Cardiac muscle cell (in vitro differentiated cells and primary cell): ENCODE data around the gene ATP8A2. TPM values are rescaled to one million over a fixed set of nuclear protein-coding genes. Genes with fewer than 3 reads are reported as not detected.
"Not testable (repeated sequence)": the region's sequence is repeated elsewhere in the genome, so short reads cannot be mapped to it uniquely, and the experiment has no call there.

Experiments used
- DNase-seq, 2 donors: peaks; one replicate each; pipeline versions ENCODE4 v3.0.0 to v3.0.0-alpha.2; 2010 to 2017; ENCODE audit warnings: low read depth in 1 of 2, low spot score in 1 of 2
- H3K27ac ChIP-seq: fragments of 200-600 bp; sonication (generic); 2 replicates; pipeline ENCODE4 v1.5.1; 2016
- H3K27me3 ChIP-seq: fragments of 200-600 bp; sonication (generic); 2 replicates; pipeline ENCODE4 v1.6.0; 2016; ENCODE audit warnings: control low read depth
- H3K36me3 ChIP-seq: fragments of 200-600 bp; sonication (generic); 2 replicates; pipeline ENCODE4 v1.5.1; 2016; ENCODE audit warnings: control low read depth
- H3K4me1 ChIP-seq: fragments of 200-600 bp; sonication (generic); 2 replicates; pipeline ENCODE4 v1.8.1; 2017; ENCODE audit warnings: low read depth, mild to moderate bottlenecking, mixed run types
- H3K4me3 ChIP-seq: fragments of 200-600 bp; sonication (generic); 2 replicates; pipeline ENCODE4 v1.5.1; 2016; ENCODE audit warnings: mild to moderate bottlenecking
- H3K9me3 ChIP-seq: fragments of 200-600 bp; sonication (generic); 2 replicates; pipeline ENCODE4 v1.5.1; 2017; ENCODE audit warnings: low read depth, mild to moderate bottlenecking, control low read depth
- polyA plus RNA-seq: library from polyadenylated mRNA; unstranded; fragments of >200 nt; fragmentation: Nextera tagmentation; extraction: Ambion mirVana; gene quantifications from 2 replicates; pipeline ENCODE4 v1.2.1, GENCODE V29; 2016
- total RNA-seq: library from RNA; depleted of rRNA; stranded (reverse); fragments of >200 nt; gene quantifications from 2 replicates; pipeline ENCODE4 v1.2.3, GENCODE V29; 2016
- TF ChIP-seq, protein P1 (sequence below): IDR thresholded peaks from 2 replicates; pipeline ENCODE4 v1.5.1; 2012; ENCODE audit warnings: low read depth, mild to moderate bottlenecking, low read length

Gene ATP8A2
- total and polyA plus RNA-seq, 2 experiments from 2014 or later, result 0.86 to 0.89 TPM

DNA sequence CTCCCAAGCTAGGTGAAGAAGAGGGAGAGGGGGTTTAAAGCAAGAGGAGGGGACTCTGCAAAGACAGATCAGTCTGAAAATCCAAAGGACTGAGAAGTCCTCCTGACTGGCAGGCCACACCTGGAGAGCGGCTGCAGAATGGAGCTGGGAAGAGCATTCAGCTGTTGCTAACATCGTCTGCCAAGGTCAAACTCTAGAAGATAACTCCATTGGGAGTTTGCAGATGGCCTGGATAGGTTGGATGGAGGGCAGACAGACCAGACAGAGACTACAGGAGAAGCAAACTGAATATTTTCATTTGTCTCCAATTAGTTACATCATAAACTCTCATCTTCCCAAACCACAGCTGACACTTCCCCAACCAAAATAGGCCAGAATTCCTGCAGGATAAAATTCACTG lies 699.9 kb downstream of the ATP8A2 start:
- no peaks in the 10 kb centered on the region for H3K4me1 ChIP-seq
- no peaks in the 10 kb centered on the region for H3K36me3 ChIP-seq
- no peak overlapping the region for H3K4me3 ChIP-seq
- no peaks in the 10 kb centered on the region for H3K27me3 ChIP-seq
- no peak overlapping the region for H3K27ac ChIP-seq
- H3K9me3 ChIP-seq, result no peaks in the 10 kb centered on the region
- TF ChIP-seq, protein P1, sequence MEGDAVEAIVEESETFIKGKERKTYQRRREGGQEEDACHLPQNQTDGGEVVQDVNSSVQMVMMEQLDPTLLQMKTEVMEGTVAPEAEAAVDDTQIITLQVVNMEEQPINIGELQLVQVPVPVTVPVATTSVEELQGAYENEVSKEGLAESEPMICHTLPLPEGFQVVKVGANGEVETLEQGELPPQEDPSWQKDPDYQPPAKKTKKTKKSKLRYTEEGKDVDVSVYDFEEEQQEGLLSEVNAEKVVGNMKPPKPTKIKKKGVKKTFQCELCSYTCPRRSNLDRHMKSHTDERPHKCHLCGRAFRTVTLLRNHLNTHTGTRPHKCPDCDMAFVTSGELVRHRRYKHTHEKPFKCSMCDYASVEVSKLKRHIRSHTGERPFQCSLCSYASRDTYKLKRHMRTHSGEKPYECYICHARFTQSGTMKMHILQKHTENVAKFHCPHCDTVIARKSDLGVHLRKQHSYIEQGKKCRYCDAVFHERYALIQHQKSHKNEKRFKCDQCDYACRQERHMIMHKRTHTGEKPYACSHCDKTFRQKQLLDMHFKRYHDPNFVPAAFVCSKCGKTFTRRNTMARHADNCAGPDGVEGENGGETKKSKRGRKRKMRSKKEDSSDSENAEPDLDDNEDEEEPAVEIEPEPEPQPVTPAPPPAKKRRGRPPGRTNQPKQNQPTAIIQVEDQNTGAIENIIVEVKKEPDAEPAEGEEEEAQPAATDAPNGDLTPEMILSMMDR, result no peak
- no peak for DNase-seq

- not testable (repeated sequence) for H3K27ac ChIP-seq, H3K9me3 ChIP-seq, H3K4me3 ChIP-seq, H3K27me3 ChIP-seq, H3K4me1 ChIP-seq, H3K36me3 ChIP-seq
- peak in 1 of 2 donors; percentile 10 for DNase-seq
These were observed 700.6 kb downstream of the ATP8A2 start for GRCh38 chr13:26072335-26072734.

DNA sequence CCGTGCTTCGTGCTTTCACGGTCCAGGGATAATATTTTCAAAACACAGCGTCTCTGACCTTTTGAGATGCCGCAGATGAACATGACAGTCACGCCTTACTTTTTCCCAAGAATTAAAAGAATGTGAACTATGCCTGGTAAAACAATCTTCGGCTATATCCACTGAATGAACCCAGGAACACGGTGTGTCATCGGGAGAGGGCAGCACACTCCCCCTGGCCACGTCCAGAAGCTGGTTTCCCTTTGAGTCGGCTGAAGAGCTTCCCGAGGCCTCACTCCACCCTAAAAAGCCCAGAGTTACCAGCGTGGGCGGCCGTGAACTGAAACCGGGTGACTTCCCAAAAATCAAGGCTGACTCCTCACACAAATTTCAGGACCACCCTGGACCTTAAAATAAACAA lies 702.9 kb downstream of the ATP8A2 start:
- no peak overlapping the region for H3K27ac ChIP-seq
- no peaks in the 10 kb centered on the region for H3K27me3 ChIP-seq
- TF ChIP-seq, protein P1, result peak; percentile 11
- H3K36me3 ChIP-seq, result no peaks in the 10 kb centered on the region
- DNase-seq, result peak in 1 of 2 donors; percentile 34
- no peak overlapping the region for H3K4me3 ChIP-seq
- no peaks in the 10 kb centered on the region for H3K4me1 ChIP-seq
- H3K9me3 ChIP-seq, result no peaks in the 10 kb centered on the region

Other genes starting within 250 kb of the ATP8A2 start
- under 0.01 and 0.09 TPM in 2 replicates for gene AMER2, start 199.7 kb upstream of the ATP8A2 start, total RNA-seq
- gene AMER2, start 199.7 kb upstream of the ATP8A2 start, polyA plus RNA-seq, result 0.15 TPM in 1 of 2 replicates, not detected in the other
- gene MTMR6, start 84.5 kb upstream of the ATP8A2 start, total RNA-seq, result 7.8 and 7.9 TPM in 2 replicates
- 11.9 and 12.0 TPM in 2 replicates for gene MTMR6, start 84.5 kb upstream of the ATP8A2 start, polyA plus RNA-seq
- 54.0 and 117 TPM in 2 replicates for gene NUP58, start 70.3 kb upstream of the ATP8A2 start, total RNA-seq
- gene NUP58, start 70.3 kb upstream of the ATP8A2 start, polyA plus RNA-seq, result 28.1 and 36.5 TPM in 2 replicates